ENCODE data around the gene BMERB1.
A peak's percentile ranks its signal among the peaks of the same experiment; 100 is the strongest.
"Not testable (repeated sequence)": the region's sequence is repeated elsewhere in the genome, so short reads cannot be mapped to it uniquely, and the experiment has no call there.

The BMERB1 gene

GRCh38 chr16:15404792-15405191, 29.6 kb upstream of the BMERB1 start:
- H3K36me3 Mint-ChIP-seq: no peaks in the 10 kb centered on the region
- H3K4me1 Mint-ChIP-seq: peaks cover 11% of the 10 kb centered on the region
- H3K9me3 Mint-ChIP-seq: no peaks in the 10 kb centered on the region
- H3K27ac Mint-ChIP-seq: no peak overlapping the region
- no peak overlapping the region for H3K4me3 Mint-ChIP-seq
- no peaks in the 10 kb centered on the region for H3K27me3 Mint-ChIP-seq
- ATAC-seq (ENCODE audit: low read depth): peak; percentile 19
- DNase-seq (ENCODE audit: low spot score in 2 of 2): no peak

- H3K27ac Mint-ChIP-seq; H3K4me3 Mint-ChIP-seq; H3K9me3 Mint-ChIP-seq; ATAC-seq (ENCODE audit: low read depth); DNase-seq (ENCODE audit: low spot score in 2 of 2); H3K36me3 Mint-ChIP-seq; H3K27me3 Mint-ChIP-seq: not testable (repeated sequence)
- peaks cover 11% of the 10 kb centered on the region for H3K4me1 Mint-ChIP-seq
These were observed 26.6 kb upstream of the BMERB1 start for GRCh38 chr16:15407756-15408155.

- not testable (repeated sequence) for H3K4me1 Mint-ChIP-seq; H3K36me3 Mint-ChIP-seq; H3K4me3 Mint-ChIP-seq; H3K27ac Mint-ChIP-seq; DNase-seq (ENCODE audit: low spot score in 2 of 2); H3K9me3 Mint-ChIP-seq; ATAC-seq (ENCODE audit: low read depth); H3K27me3 Mint-ChIP-seq
These were observed 24.9 kb upstream of the BMERB1 start for GRCh38 chr16:15409476-15409875.

GRCh38 chr16:15415511-15415985, 18.8 kb upstream of the BMERB1 start:
- Mint-ChIP-seq H3K27me3 (no peaks in the 10 kb centered on the region), H3K9me3 (no peaks in the 10 kb centered on the region), H3K36me3 (no peaks in the 10 kb centered on the region), H3K4me3 (no peak overlapping the region), H3K4me1 (peaks cover 3% of the 10 kb centered on the region), H3K27ac (no peak overlapping the region)
- DNase-seq (ENCODE audit: low spot score in 2 of 2) (no peak), ATAC-seq (ENCODE audit: low read depth) (no peak)

- Mint-ChIP-seq H3K4me1 (peaks cover 3% of the 10 kb centered on the region), H3K36me3 (no peaks in the 10 kb centered on the region), H3K27ac (no peak overlapping the region), H3K27me3 (peaks cover 2% of the 10 kb centered on the region), H3K9me3 (no peaks in the 10 kb centered on the region), H3K4me3 (no peak overlapping the region)
- DNase-seq (ENCODE audit: low spot score in 2 of 2) (no peak), ATAC-seq (ENCODE audit: low read depth) (no peak)
These were observed 17.2 kb upstream of the BMERB1 start for GRCh38 chr16:15417197-15417596.

GRCh38 chr16:15418206-15418605, 16.2 kb upstream of the BMERB1 start:
- H3K36me3 Mint-ChIP-seq: no peaks in the 10 kb centered on the region
- peaks cover 3% of the 10 kb centered on the region for H3K4me1 Mint-ChIP-seq
- no peak overlapping the region for H3K27ac Mint-ChIP-seq
- DNase-seq (ENCODE audit: low spot score in 2 of 2) (no peak), ATAC-seq (ENCODE audit: low read depth) (no peak)
- H3K4me3 Mint-ChIP-seq: no peak overlapping the region
- H3K9me3 Mint-ChIP-seq: no peaks in the 10 kb centered on the region
- peaks cover 2% of the 10 kb centered on the region for H3K27me3 Mint-ChIP-seq

GRCh38 chr16:15421696-15422095, 12.7 kb upstream of the BMERB1 start:
- not testable (repeated sequence) for H3K9me3 Mint-ChIP-seq; H3K4me1 Mint-ChIP-seq; ATAC-seq (ENCODE audit: low read depth); H3K4me3 Mint-ChIP-seq; H3K27me3 Mint-ChIP-seq; DNase-seq (ENCODE audit: low spot score in 2 of 2); H3K27ac Mint-ChIP-seq; H3K36me3 Mint-ChIP-seq

GRCh38 chr16:15422222-15422621, 12.2 kb upstream of the BMERB1 start:
- peaks cover 6% of the 10 kb centered on the region for H3K27me3 Mint-ChIP-seq
- no peaks in the 10 kb centered on the region for H3K4me1 Mint-ChIP-seq
- no peaks in the 10 kb centered on the region for H3K36me3 Mint-ChIP-seq
- no peaks in the 10 kb centered on the region for H3K9me3 Mint-ChIP-seq
- no peak overlapping the region for H3K4me3 Mint-ChIP-seq
- ATAC-seq (ENCODE audit: low read depth): no peak
- DNase-seq (ENCODE audit: low spot score in 2 of 2): no peak
- H3K27ac Mint-ChIP-seq: no peak overlapping the region

GRCh38 chr16:15425861-15426260, 8.5 kb upstream of the BMERB1 start:
- H3K9me3 Mint-ChIP-seq: no peaks in the 10 kb centered on the region
- ATAC-seq (ENCODE audit: low read depth) (no peak), DNase-seq (ENCODE audit: low spot score in 2 of 2) (no peak)
- H3K27ac Mint-ChIP-seq: no peak overlapping the region
- H3K4me3 Mint-ChIP-seq: no peak overlapping the region
- H3K4me1 Mint-ChIP-seq: peaks cover 2% of the 10 kb centered on the region
- peaks cover 6% of the 10 kb centered on the region for H3K27me3 Mint-ChIP-seq
- H3K36me3 Mint-ChIP-seq: no peaks in the 10 kb centered on the region

GRCh38 chr16:15426796-15427195, 7.6 kb upstream of the BMERB1 start:
- Mint-ChIP-seq H3K36me3 (no peaks in the 10 kb centered on the region), H3K9me3 (no peaks in the 10 kb centered on the region), H3K27ac (no peak overlapping the region), H3K4me3 (no peak overlapping the region), H3K27me3 (peaks cover 5% of the 10 kb centered on the region), H3K4me1 (peaks cover 2% of the 10 kb centered on the region)
- DNase-seq (ENCODE audit: low spot score in 2 of 2): no peak
- no peak for ATAC-seq (ENCODE audit: low read depth)

- DNase-seq (ENCODE audit: low spot score in 2 of 2) (peak in 1 of 2 donors; percentile 35), ATAC-seq (ENCODE audit: low read depth) (peak; percentile 73)
- Mint-ChIP-seq H3K36me3 (no peaks in the 10 kb centered on the region), H3K27me3 (peaks cover 5% of the 10 kb centered on the region), H3K27ac (no peak overlapping the region), H3K9me3 (no peaks in the 10 kb centered on the region), H3K4me1 (peaks cover 2% of the 10 kb centered on the region), H3K4me3 (no peak overlapping the region)
These were observed 6.6 kb upstream of the BMERB1 start for GRCh38 chr16:15427648-15428239.

GRCh38 chr16:15430884-15431283, 3.5 kb upstream of the BMERB1 start:
- H3K36me3 Mint-ChIP-seq; H3K27ac Mint-ChIP-seq; ATAC-seq (ENCODE audit: low read depth); H3K9me3 Mint-ChIP-seq; DNase-seq (ENCODE audit: low spot score in 2 of 2); H3K4me3 Mint-ChIP-seq; H3K27me3 Mint-ChIP-seq: not testable (repeated sequence)
- peaks cover 13% of the 10 kb centered on the region for H3K4me1 Mint-ChIP-seq

- peaks cover 12% of the 10 kb centered on the region for H3K4me1 Mint-ChIP-seq
- peak overlapping the region; percentile 13 for H3K27ac Mint-ChIP-seq
- ATAC-seq (ENCODE audit: low read depth): no peak
- peaks cover 4% of the 10 kb centered on the region for H3K27me3 Mint-ChIP-seq
- no peaks in the 10 kb centered on the region for H3K9me3 Mint-ChIP-seq
- DNase-seq (ENCODE audit: low spot score in 2 of 2): no peak
- H3K4me3 Mint-ChIP-seq: peak overlapping the region; percentile 87
- no peaks in the 10 kb centered on the region for H3K36me3 Mint-ChIP-seq
These were observed 336 bp upstream of the BMERB1 start for GRCh38 chr16:15434079-15434424.

GRCh38 chr16:15435216-15435864, 952 bp downstream of the BMERB1 start:
- ATAC-seq (ENCODE audit: low read depth) (no peak), DNase-seq (ENCODE audit: low spot score in 2 of 2) (no peak)
- H3K9me3 Mint-ChIP-seq: no peaks in the 10 kb centered on the region
- peak overlapping the region; percentile 87 for H3K4me3 Mint-ChIP-seq
- H3K36me3 Mint-ChIP-seq: no peaks in the 10 kb centered on the region
- peaks cover 4% of the 10 kb centered on the region for H3K27me3 Mint-ChIP-seq
- no peak overlapping the region for H3K27ac Mint-ChIP-seq
- peaks cover 12% of the 10 kb centered on the region for H3K4me1 Mint-ChIP-seq

GRCh38 chr16:15439102-15439501, 4.7 kb downstream of the BMERB1 start:
- ATAC-seq (ENCODE audit: low read depth) (no peak), DNase-seq (ENCODE audit: low spot score in 2 of 2) (no peak)
- Mint-ChIP-seq H3K27me3 (peaks cover 1% of the 10 kb centered on the region), H3K4me1 (peaks cover 9% of the 10 kb centered on the region), H3K36me3 (peaks cover 2% of the 10 kb centered on the region), H3K9me3 (no peaks in the 10 kb centered on the region), H3K4me3 (no peak overlapping the region), H3K27ac (no peak overlapping the region)
